Bronchial epithelial cell (primary cell): ENCODE results near the gene USH2A. TPM values are rescaled to one million over a fixed set of nuclear protein-coding genes. Genes with fewer than 3 reads are reported as not detected.
A peak's percentile ranks its signal among the peaks of the same experiment; 100 is the strongest.

ENCODE experiments used
- DNase-seq: peaks from one replicate; pipeline ENCODE4 v3.0.0-alpha.2; 2010; ENCODE audit warnings: low read depth
- FAIRE-seq: peaks from 2 replicates; lab custom pipeline; 2011; peaks lifted over from hg19 to GRCh38; lab: Jason Lieb, UNC
- H3K27me3 ChIP-seq: 2 replicates; pipeline ENCODE4 v1.5.1; 2011; ENCODE audit warnings: low read length; ENCODE audit not compliant: control insufficient read depth, insufficient read depth
- H3K36me3 ChIP-seq: 2 replicates; pipeline ENCODE4 v1.5.1; 2011; ENCODE audit warnings: low read length; ENCODE audit not compliant: control insufficient read depth, insufficient read depth
- H3K4me3 ChIP-seq: 2 replicates; pipeline ENCODE4 v1.5.1; 2011; ENCODE audit warnings: mild to moderate bottlenecking, low read depth, low read length, control low read depth
- total RNA-seq: library from RNA; depleted of rRNA; stranded (reverse); fragments of >200 nt; gene quantifications from 2 replicates; pipeline ENCODE4 v1.2.1, GENCODE V29; 2014
- TF ChIP-seq, protein P1 (sequence below): IDR thresholded peaks from 2 replicates; pipeline ENCODE4 v1.5.1; 2011; ENCODE audit warnings: mild to moderate bottlenecking, moderate library complexity, low read length, control low read depth, inconsistent platforms; ENCODE audit not compliant: insufficient read depth, severe bottlenecking

Gene USH2A
- total RNA-seq, 1 donor from 2014 or later: not detected

DNA sequence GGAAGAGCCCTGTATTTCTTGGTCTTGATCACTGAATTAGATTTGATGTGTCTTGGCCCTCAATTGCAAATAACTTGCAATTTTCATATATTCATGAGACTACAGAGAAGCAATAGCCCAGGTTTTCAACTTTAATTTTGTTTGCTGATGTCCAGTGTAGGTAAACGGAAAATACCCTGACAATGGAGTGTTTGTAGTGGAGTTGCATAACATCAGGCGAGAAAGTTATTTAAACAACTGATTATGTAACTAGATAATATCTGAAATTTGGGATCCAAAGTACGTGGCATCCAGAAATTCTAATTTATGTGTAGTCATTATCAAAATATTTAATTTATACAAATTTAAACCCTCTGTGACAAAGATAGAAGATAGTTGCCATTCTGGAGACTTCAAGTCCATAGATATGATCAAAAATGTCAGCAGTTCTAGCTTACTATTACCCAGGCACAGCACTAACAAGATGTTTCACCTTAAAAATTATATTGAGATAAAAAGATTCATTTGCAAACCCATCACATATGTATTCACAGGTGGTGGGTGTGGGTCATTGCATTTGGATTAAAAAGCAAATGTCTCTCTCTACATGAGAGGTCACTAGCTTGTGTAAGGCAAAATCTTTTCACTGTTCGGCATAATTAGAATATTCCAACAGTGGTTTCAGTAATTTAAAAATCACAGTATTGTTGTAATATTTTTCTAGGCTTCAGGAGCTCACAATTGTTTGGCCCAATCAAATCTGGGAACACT is 705.4 kb downstream of the USH2A start:
- TF ChIP-seq, protein P1, sequence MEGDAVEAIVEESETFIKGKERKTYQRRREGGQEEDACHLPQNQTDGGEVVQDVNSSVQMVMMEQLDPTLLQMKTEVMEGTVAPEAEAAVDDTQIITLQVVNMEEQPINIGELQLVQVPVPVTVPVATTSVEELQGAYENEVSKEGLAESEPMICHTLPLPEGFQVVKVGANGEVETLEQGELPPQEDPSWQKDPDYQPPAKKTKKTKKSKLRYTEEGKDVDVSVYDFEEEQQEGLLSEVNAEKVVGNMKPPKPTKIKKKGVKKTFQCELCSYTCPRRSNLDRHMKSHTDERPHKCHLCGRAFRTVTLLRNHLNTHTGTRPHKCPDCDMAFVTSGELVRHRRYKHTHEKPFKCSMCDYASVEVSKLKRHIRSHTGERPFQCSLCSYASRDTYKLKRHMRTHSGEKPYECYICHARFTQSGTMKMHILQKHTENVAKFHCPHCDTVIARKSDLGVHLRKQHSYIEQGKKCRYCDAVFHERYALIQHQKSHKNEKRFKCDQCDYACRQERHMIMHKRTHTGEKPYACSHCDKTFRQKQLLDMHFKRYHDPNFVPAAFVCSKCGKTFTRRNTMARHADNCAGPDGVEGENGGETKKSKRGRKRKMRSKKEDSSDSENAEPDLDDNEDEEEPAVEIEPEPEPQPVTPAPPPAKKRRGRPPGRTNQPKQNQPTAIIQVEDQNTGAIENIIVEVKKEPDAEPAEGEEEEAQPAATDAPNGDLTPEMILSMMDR: no peak
- no peaks in the 10 kb centered on the region for H3K36me3 ChIP-seq
- FAIRE-seq: no peak
- H3K4me3 ChIP-seq: no peak overlapping the region
- no peak for DNase-seq
- no peaks in the 10 kb centered on the region for H3K27me3 ChIP-seq

DNA sequence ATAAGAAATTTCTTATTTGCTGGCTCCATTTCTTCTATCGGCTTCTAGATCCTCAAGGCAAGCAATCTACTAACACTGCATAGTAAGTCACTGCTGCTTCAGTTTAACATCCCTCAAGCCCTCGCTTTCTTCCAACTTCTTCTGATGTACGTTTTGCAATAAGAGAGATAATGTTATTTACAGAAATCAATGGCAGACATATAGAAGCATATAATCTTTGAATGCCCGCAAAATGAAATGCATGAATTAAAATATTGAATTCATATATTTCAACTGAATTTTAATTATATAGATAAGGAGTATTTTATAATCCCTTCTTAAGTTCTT is 712.4 kb downstream of the USH2A start:
- no peak overlapping the region for H3K4me3 ChIP-seq
- no peak for DNase-seq

GRCh38 chr1:215710036-215710898 is 713.0 kb downstream of the USH2A start:
- no peak for FAIRE-seq
- DNase-seq: peak; percentile 59
- Histone ChIP-seq H3K27me3 (no peaks in the 10 kb centered on the region), H3K36me3 (no peaks in the 10 kb centered on the region), H3K4me3 (no peak overlapping the region)
- TF ChIP-seq, protein P1: peak; percentile 61

More for the DNA sequence above, 712.4 kb downstream of the USH2A start:
- Histone ChIP-seq H3K27me3 (no peaks in the 10 kb centered on the region), H3K36me3 (no peaks in the 10 kb centered on the region)
- FAIRE-seq: no peak
- TF ChIP-seq, protein P1: no peak

- H3K4me3 ChIP-seq: no peak overlapping the region
- FAIRE-seq (no peak), DNase-seq (peak; percentile 48)
Measured at GRCh38 chr1:215704089-215704860, 719.0 kb downstream of the USH2A start.

GRCh38 chr1:215682232-215682631 is 741.0 kb downstream of the USH2A start:
- H3K36me3 ChIP-seq: no peaks in the 10 kb centered on the region
- DNase-seq: peak; percentile 29
- TF ChIP-seq, protein P1: no peak
- no peak for FAIRE-seq
- H3K4me3 ChIP-seq: no peak overlapping the region
- no peaks in the 10 kb centered on the region for H3K27me3 ChIP-seq

More at GRCh38 chr1:215704089-215704860, 719.0 kb downstream of the USH2A start:
- TF ChIP-seq, protein P1: no peak
- Histone ChIP-seq H3K27me3 (no peaks in the 10 kb centered on the region), H3K36me3 (no peaks in the 10 kb centered on the region)
